ENCODE measurements around the gene SLC26A1.

The SLC26A1 gene

DNA sequence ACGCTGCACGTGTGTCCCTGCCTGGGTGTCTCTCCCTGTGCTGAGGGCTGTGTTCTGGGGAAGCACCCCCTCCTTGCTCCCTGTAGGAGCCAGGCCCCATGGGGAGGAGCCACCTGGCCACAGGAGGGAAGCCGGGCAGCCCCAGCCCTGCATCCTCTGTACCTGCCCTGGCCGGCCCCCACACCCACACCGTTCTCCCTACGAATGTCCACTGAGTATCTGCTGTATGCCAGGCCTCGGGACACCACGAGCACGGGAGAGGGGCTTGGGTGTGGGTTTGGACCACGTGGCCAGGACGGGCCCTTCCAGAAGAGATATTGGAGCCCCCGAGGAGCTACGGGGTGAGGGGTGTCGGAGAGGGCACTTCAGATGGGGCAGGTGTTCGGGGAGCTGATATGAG lies 24.5 kb upstream of the SLC26A1 start:
- no peak for TF ChIP-seq CTCF (IDR thresholded peaks at IDR 0.05; ENCODE audit: insufficient read depth, low read length, poor library complexity, severe bottlenecking)
- no peaks in the 10 kb centered on the region for H3K36me3 ChIP-seq (ENCODE audit: control insufficient read depth, insufficient read depth, low read length)
- no peaks in the 10 kb centered on the region for H3K27me3 ChIP-seq (replicated peaks; ENCODE audit: control insufficient read depth, insufficient read depth, low read length)
- no peak overlapping the region for H3K4me3 ChIP-seq (replicated peaks; ENCODE audit: low read depth, low read length)
- no peak for DNase-seq (ENCODE audit: extremely low read depth, insufficient read length)

DNA sequence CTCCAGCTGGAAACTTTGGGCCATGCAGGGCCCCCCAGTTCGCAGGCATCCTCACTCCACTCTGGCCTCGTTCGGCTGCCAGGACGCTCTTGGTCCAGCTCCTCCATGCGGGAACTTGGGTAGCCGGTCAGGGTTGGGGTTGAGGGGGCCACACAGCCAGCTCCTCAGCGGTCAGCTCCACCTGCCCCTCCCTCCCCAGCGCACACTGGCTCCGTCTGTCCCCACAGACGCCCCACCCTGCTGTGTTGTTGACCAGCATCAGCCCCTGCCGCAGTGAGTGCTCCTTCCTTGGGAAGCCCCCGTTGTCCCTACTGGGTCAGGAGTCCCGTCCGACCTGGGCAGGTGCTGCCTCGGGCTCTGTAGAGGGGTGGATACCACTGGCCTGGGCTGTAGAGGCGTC lies 24.0 kb upstream of the SLC26A1 start:
- no peaks in the 10 kb centered on the region for H3K36me3 ChIP-seq (ENCODE audit: control insufficient read depth, insufficient read depth, low read length)
- H3K27me3 ChIP-seq (replicated peaks; ENCODE audit: control insufficient read depth, insufficient read depth, low read length), result no peaks in the 10 kb centered on the region

GRCh38 chr4:1015746-1016145 lies 22.5 kb upstream of the SLC26A1 start:
- no peaks in the 10 kb centered on the region for H3K36me3 ChIP-seq (ENCODE audit: control insufficient read depth, insufficient read depth, low read length)
- no peak overlapping the region for H3K4me3 ChIP-seq (replicated peaks; ENCODE audit: low read depth, low read length)
- no peaks in the 10 kb centered on the region for H3K27me3 ChIP-seq (replicated peaks; ENCODE audit: control insufficient read depth, insufficient read depth, low read length)
- DNase-seq (ENCODE audit: extremely low read depth, insufficient read length), result no peak
- no peak for TF ChIP-seq CTCF (IDR thresholded peaks at IDR 0.05; ENCODE audit: insufficient read depth, low read length, poor library complexity, severe bottlenecking)

More for the DNA sequence above, 24.0 kb upstream of the SLC26A1 start:
- no peak for DNase-seq (ENCODE audit: extremely low read depth, insufficient read length)
- no peak for TF ChIP-seq CTCF (IDR thresholded peaks at IDR 0.05; ENCODE audit: insufficient read depth, low read length, poor library complexity, severe bottlenecking)
- no peak overlapping the region for H3K4me3 ChIP-seq (replicated peaks; ENCODE audit: low read depth, low read length)

DNA sequence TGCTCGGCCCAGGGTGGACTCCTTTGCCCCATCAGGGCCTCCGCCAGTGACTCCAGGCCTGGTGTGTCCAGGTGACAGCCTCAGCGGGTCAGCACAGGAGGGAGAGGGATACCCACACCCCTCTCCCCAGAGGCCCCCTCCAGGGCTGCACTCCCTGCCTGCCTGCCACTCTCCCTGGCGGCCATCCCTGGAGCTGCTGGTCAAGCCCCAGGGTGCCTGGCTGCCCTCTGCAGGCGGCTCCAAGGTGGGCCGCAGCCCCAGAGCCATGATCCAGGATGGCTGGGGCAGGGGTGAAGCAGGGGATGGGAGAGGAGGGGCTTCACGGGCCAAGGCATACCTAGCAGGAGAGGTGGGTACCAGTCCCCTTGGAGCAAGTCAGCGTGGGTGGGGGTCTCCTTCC lies 22.0 kb upstream of the SLC26A1 start:
- no peak for TF ChIP-seq CTCF (IDR thresholded peaks at IDR 0.05; ENCODE audit: insufficient read depth, low read length, poor library complexity, severe bottlenecking)
- H3K27me3 ChIP-seq (replicated peaks; ENCODE audit: control insufficient read depth, insufficient read depth, low read length), result no peaks in the 10 kb centered on the region
- no peak for DNase-seq (ENCODE audit: extremely low read depth, insufficient read length)
- H3K36me3 ChIP-seq (ENCODE audit: control insufficient read depth, insufficient read depth, low read length), result no peaks in the 10 kb centered on the region
- no peak overlapping the region for H3K4me3 ChIP-seq (replicated peaks; ENCODE audit: low read depth, low read length)

DNA sequence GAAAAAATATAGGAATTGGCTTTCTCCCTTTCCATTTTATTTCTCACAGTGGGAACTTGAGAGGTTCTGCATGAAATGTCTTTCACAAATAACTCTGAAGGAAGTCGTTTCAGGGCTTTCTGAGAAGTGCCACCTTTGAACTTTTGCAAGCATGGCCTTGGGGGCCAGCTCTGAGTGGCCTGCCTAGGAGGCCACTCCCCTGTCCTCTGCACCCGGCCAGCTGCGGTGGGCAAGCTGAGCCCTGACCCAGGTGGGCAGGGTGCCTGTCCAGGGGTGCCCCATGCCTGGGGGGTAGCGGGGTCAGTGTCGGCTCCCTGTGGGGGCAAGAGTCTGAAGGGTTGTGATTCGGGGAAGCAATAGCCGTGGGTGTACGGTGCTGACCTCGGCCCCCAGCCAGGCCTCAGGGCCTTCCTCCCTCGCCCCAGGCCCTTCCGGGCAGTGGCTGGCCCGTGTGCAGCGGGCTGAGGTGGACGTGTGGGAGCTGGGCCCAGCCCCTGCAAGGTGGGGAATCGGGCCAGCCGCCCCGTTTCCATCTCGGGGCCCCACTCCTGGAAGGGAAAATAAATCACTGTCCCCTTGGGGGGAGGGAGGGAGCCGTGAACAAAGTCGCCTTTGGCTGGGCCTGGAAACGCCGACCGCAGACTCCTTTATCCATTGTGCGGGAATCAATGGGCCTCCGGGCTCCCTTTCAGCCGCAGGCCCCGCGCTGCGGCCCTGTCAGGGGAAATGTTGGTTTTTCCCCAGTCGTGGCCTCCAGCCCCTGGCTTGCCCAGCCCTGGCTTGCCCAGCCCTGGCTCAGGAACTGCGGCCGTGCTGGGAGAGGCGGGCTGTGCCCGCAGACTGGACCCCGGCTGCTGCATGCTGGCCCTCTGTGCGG lies 21.3 kb upstream of the SLC26A1 start:
- no peak for TF ChIP-seq CTCF (IDR thresholded peaks at IDR 0.05; ENCODE audit: insufficient read depth, low read length, poor library complexity, severe bottlenecking)
- Histone ChIP-seq H3K4me3 (replicated peaks; ENCODE audit: low read depth, low read length) (no peak overlapping the region), H3K27me3 (replicated peaks; ENCODE audit: control insufficient read depth, insufficient read depth, low read length) (no peaks in the 10 kb centered on the region), H3K36me3 (ENCODE audit: control insufficient read depth, insufficient read depth, low read length) (no peaks in the 10 kb centered on the region)
- no peak for DNase-seq (ENCODE audit: extremely low read depth, insufficient read length)

Measured in GM06990 (cell line).